Neural cell (in vitro differentiated cells): ENCODE results near the gene CHDH.

Source experiments
- CTCF ChIP-seq: fragments of 450-650 bp; IDR thresholded peaks from 2 replicates; pipeline ENCODE4 v1.5.1; 2014; ENCODE audit warnings: antibody characterized with exemption, mild to moderate bottlenecking, moderate library complexity; ENCODE audit not compliant: poor library complexity, severe bottlenecking
- EP300 ChIP-seq: fragments of 450-650 bp; conservative IDR thresholded peaks from 2 replicates; pipeline ENCODE4 v1.6.1; 2014; ENCODE audit warnings: antibody characterized with exemption, mild to moderate bottlenecking, moderate library complexity; ENCODE audit not compliant: poor library complexity, severe bottlenecking
- EZH2 ChIP-seq: fragments of 200-600, 300-800 bp; shearing (Covaris generic), sonication (generic); IDR thresholded peaks from 2 replicates; pipeline ENCODE4 v1.6.1; 2014; ENCODE audit warnings: antibody characterized with exemption, low read length, borderline replicate concordance, mild to moderate bottlenecking; ENCODE audit not compliant: insufficient read depth, poor library complexity, severe bottlenecking
- MXI1 ChIP-seq: fragments of 450-650 bp; conservative IDR thresholded peaks from 2 replicates; pipeline ENCODE4 v1.6.1; 2014; ENCODE audit warnings: antibody characterized with exemption, mild to moderate bottlenecking; ENCODE audit not compliant: poor library complexity, severe bottlenecking
- POLR2AphosphoS5 ChIP-seq: IDR thresholded peaks from 2 replicates; pipeline ENCODE4 v1.6.1; 2012
- RAD21 ChIP-seq: fragments of 450-650 bp; conservative IDR thresholded peaks from 2 replicates; pipeline ENCODE4 v1.6.1; 2014; ENCODE audit warnings: antibody characterized with exemption, mild to moderate bottlenecking, moderate library complexity
- TAF1 ChIP-seq: IDR thresholded peaks from 2 replicates; pipeline ENCODE4 v1.6.1; 2012; ENCODE audit warnings: low read depth
- TF ChIP-seq, protein P1 (sequence below): IDR thresholded peaks from 2 replicates; pipeline ENCODE4 v1.6.1; 2012; ENCODE audit warnings: borderline replicate concordance

GRCh38 chr3:53817809-53818208, 28.4 kb downstream of the CHDH start:
- TF ChIP-seq CTCF (no peak), EZH2 (no peak), EP300 (no peak), MXI1 (no peak), RAD21 (no peak), POLR2AphosphoS5 (no peak), TAF1 (no peak)
- TF ChIP-seq, protein P1, sequence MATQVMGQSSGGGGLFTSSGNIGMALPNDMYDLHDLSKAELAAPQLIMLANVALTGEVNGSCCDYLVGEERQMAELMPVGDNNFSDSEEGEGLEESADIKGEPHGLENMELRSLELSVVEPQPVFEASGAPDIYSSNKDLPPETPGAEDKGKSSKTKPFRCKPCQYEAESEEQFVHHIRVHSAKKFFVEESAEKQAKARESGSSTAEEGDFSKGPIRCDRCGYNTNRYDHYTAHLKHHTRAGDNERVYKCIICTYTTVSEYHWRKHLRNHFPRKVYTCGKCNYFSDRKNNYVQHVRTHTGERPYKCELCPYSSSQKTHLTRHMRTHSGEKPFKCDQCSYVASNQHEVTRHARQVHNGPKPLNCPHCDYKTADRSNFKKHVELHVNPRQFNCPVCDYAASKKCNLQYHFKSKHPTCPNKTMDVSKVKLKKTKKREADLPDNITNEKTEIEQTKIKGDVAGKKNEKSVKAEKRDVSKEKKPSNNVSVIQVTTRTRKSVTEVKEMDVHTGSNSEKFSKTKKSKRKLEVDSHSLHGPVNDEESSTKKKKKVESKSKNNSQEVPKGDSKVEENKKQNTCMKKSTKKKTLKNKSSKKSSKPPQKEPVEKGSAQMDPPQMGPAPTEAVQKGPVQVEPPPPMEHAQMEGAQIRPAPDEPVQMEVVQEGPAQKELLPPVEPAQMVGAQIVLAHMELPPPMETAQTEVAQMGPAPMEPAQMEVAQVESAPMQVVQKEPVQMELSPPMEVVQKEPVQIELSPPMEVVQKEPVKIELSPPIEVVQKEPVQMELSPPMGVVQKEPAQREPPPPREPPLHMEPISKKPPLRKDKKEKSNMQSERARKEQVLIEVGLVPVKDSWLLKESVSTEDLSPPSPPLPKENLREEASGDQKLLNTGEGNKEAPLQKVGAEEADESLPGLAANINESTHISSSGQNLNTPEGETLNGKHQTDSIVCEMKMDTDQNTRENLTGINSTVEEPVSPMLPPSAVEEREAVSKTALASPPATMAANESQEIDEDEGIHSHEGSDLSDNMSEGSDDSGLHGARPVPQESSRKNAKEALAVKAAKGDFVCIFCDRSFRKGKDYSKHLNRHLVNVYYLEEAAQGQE: no peak
